GM18951 (cell line): Measurements from ENCODE around the gene SASH1.

ENCODE experiments used
- POLR2A ChIP-seq: IDR thresholded peaks from 4 replicates; pipeline ENCODE4 v1.6.1; 2011; ENCODE audit warnings: mild to moderate bottlenecking; ENCODE audit not compliant: insufficient read length, insufficient read depth; ENCODE audit errors: extremely low read depth
- in situ Hi-C: fragments of 300-500 bp; cut with MboI; formaldehyde crosslinking; loops from one replicate; pipeline ENCODE4 v1.12.0; 2022; ENCODE audit warnings: low sequenced_read_pairs, mixed read lengths, inconsistent platforms; ENCODE audit not compliant: unreplicated experiment

Gene SASH1

GRCh38 chr6:148461986-148462577 is 119.4 kb downstream of the SASH1 start:
- in situ Hi-C loops = loop anchor here (25.0 kb wide), 1 partner anchor 275 kb away; no protein-coding TSS in a partner anchor
- TF ChIP-seq POLR2A = no peak

DNA sequence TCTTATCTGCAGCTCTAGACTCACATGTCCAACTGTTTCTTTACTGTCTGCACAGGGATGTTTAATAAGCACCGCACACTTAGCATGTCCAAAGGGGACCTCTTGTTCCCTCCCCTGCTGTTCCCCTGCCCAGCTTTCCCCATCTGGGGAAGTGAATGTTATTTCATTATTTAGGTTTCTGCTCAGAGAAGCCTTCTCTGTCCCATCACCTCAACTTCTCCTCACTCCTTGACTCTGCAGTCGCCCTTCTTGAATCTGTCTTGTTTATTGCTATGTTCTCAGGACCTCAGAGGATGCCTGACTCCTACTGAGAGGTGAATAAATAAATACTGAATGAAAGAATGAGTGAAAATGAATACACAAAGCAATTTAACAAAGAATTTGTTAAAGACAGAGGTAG is 121.0 kb downstream of the SASH1 start:
- in situ Hi-C loops = loop anchor here (25.0 kb wide), 1 partner anchor 276 kb away; no protein-coding TSS in a partner anchor
- no peak for TF ChIP-seq POLR2A

DNA sequence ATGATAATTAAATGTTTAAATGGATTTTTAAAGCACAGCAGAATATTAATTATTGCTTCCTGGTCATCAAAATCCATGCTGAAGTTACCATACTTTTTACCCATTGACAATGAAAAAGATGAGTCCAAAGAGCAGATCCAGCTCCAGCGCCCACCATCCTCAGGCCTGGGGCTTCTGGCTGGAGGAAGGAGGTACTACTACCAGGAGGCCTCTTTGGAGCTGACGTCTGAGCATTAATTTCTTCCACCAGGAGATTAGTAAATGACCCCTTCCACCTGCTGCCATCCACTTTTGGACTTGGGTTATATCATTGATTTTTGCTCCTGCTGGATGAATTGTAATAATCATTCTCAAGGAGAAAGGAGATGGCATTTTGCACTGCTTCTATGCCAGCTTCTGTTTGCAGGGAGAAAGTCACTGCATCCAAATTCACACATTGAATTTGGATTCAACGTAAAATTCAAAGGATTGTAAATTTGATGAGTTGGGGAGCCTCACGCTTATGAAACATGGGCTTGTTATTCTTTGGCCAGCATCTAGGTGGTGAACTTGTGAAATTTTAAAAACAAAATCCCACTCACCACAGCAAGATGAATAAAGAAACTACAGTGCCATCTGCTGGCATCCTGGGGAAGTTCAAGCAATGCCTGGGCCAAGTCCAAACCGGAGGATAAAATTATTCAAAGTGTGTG is 121.8 kb downstream of the SASH1 start:
- no peak for TF ChIP-seq POLR2A
- in situ Hi-C loops = loop anchor here (25.0 kb wide), 1 partner anchor 277 kb away; no protein-coding TSS in a partner anchor

DNA sequence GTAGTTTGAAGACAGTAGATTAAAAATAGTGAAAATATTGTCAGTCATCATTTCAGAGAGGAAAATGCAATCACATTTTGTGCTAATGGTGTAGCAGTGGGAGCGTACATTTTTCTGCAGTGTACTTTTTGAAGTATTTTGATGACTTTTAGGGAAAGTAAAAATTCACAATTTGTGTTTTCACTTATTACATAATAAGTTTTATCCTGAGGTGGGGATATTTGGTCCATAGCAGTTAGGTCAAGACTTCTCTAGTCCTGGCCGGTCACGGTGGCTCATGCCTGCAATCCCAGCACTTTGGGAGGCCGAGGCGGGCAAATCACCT is 122.3 kb downstream of the SASH1 start:
- in situ Hi-C loops = loop anchor here (25.0 kb wide), 1 partner anchor 278 kb away; no protein-coding TSS in a partner anchor
- no peak for TF ChIP-seq POLR2A

GRCh38 chr6:148465670-148466069 is 123.0 kb downstream of the SASH1 start:
- in situ Hi-C loops = loop anchor here (25.0 kb wide), 1 partner anchor 278 kb away; no protein-coding TSS in a partner anchor

GRCh38 chr6:148466158-148466557 is 123.5 kb downstream of the SASH1 start:
- no peak for TF ChIP-seq POLR2A
- in situ Hi-C loops = loop anchor here (25.0 kb wide), 1 partner anchor 279 kb away; no protein-coding TSS in a partner anchor

More at GRCh38 chr6:148465670-148466069, 123.0 kb downstream of the SASH1 start:
- no peak for TF ChIP-seq POLR2A

GRCh38 chr6:148467926-148468325 is 125.3 kb downstream of the SASH1 start:
- in situ Hi-C loops = loop anchor here (25.0 kb wide), 1 partner anchor 281 kb away; no protein-coding TSS in a partner anchor
- no peak for TF ChIP-seq POLR2A

- in situ Hi-C loops = loop anchor here (25.0 kb wide), 1 partner anchor 283 kb away; no protein-coding TSS in a partner anchor
- TF ChIP-seq POLR2A = no peak
Measured at GRCh38 chr6:148470156-148470555, 127.5 kb downstream of the SASH1 start.

GRCh38 chr6:148470606-148471465 is 128.2 kb downstream of the SASH1 start:
- TF ChIP-seq POLR2A = no peak
- in situ Hi-C loops = loop anchor here (25.0 kb wide), 1 partner anchor 284 kb away; no protein-coding TSS in a partner anchor

DNA sequence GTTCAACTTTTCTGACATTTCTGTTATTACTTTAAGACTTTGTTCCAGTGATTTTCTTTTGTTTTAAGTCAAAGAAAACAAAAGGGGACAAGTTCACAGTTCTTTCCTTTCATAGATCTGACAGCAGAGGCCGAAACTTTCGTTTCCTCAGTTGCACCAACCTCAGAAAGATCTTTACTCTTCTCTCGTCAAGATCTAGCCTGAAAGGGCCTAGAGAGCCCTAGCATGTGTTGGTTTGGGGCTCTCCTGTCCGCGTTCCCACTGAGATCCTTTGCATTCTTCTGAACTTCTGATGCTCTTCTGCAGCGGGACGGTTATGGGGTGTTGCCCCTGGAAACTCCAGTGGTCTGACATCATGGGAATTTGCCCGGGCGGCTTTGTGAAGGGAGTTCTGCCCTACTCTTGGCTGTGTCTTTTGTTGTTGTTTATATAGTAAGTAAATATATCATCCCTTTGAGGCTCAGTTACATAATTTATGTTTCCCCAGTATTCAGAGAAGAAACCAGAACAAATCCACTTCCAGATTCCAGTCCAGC is 129.1 kb downstream of the SASH1 start:
- TF ChIP-seq POLR2A = no peak
- in situ Hi-C loops = loop anchor here (25.0 kb wide), 1 partner anchor 284 kb away; no protein-coding TSS in a partner anchor

DNA sequence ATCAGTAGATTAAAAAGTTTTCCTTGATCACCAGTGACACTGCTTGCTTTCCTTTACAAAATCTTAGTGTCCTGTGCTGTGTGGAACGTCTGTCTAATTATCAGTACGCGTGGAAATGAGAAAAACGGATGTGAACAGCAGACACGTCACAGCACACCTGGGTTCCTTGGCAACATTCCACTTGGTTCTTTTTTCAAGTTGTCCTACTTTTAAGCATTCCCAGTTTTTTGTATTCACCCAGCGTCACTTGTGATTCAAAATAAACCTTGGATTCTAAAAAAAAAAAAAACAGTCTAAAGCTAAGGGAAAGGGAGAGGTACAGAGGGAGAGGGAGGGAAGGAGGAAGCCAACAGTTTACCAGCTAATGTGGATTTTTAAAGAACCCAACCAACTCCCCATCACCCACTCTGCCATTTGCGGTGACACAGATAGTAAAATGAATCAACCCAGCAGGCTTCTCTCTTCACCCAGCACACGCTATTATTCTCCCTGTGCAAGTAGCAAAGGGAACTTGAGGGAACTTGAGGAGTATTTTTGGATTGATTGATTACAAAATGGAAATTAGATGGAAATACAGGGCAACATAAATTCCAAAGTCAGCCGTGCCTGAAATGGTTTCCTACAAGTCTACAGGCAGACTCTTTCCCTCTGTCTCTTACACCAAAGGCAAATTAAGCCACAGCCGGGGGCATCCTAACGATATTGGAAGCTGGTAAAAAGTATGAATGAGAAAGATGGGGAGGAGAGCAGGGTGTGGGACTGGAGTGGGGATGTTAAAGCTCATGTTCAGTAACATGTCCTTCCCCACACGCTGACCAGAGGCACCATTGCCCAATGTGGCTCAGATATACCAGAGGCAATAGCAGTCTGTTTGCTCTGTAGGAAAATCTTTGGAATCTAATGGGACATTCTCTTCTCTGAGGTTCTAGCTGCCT is 129.8 kb downstream of the SASH1 start:
- in situ Hi-C loops = loop anchor here (25.0 kb wide), 1 partner anchor 285 kb away; no protein-coding TSS in a partner anchor
- no peak for TF ChIP-seq POLR2A

DNA sequence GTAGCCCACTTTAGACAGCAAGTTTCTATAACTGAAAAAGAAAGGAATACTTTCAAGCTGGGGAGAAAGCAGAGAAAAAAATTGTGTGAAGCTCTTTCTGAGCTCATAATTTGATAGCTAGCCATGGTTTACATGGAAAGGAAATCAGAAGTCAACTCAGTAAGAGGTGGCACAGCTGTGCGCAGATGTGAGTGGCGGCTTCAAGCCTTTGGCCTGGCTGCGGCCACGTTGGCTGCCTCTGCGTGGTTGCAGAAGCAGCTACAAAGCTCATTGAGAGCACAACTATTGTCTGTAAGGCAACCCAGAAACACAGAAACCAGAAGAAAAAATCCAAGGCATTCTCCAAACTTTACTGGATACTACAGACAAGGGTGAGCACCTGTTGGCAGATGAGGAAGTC is 136.9 kb downstream of the SASH1 start:
- in situ Hi-C loops = no loop called here
- no peak for TF ChIP-seq POLR2A
